ENCODE measurements around the gene VASH1. TPM values are rescaled to one million over a fixed set of nuclear protein-coding genes. Genes with fewer than 3 reads are reported as not detected.

Gene VASH1
- polyA plus RNA-seq, 1 donor, result 16.4 TPM

GRCh38 chr14:76812093-76812421 is 50.8 kb downstream of the VASH1 start:
- Histone ChIP-seq H3K4me1 (ENCODE audit: control insufficient read depth, insufficient read depth, low read length) (peaks cover 6% of the 10 kb centered on the region), H3K27ac (ENCODE audit: low read length) (peak overlapping the region; percentile 68), H3K27me3 (ENCODE audit: control insufficient read depth, insufficient read depth, low read length) (no peaks in the 10 kb centered on the region), H3K4me3 (ENCODE audit: low read length) (peak overlapping the region; percentile 89), H3K9me3 (ENCODE audit: control insufficient read depth, low read depth, low read length) (no peaks in the 10 kb centered on the region), H3K36me3 (ENCODE audit: control insufficient read depth, insufficient read depth, low read length) (peaks cover 25% of the 10 kb centered on the region)
- 0% methylated on average over 1 of the region's 20 CpGs for WGBS (ENCODE audit: insufficient coverage, low lambda C conversion rate)
- no peak for DNase-seq

GRCh38 chr14:76812422-76813383 is 51.4 kb downstream of the VASH1 start, which contains the start of gene ANGEL1:
TSS of gene ANGEL1 (minus strand) at chr14:76812882. CDS start at chr14:76812827, 55 bp downstream.
- H3K4me1 ChIP-seq (ENCODE audit: control insufficient read depth, insufficient read depth, low read length), result peaks cover 6% of the 10 kb centered on the region
- peak within 1 kb of the TSS; percentile 68 for H3K27ac ChIP-seq (ENCODE audit: low read length)
- WGBS (ENCODE audit: insufficient coverage, low lambda C conversion rate), result 100% methylated on average over 1 of the region's 69 CpGs
- H3K9me3 ChIP-seq (ENCODE audit: control insufficient read depth, low read depth, low read length), result no peaks in the 10 kb centered on the region
- peak within 1 kb of the TSS; percentile 89 for H3K4me3 ChIP-seq (ENCODE audit: low read length)
- no peaks in the 10 kb centered on the region for H3K27me3 ChIP-seq (ENCODE audit: control insufficient read depth, insufficient read depth, low read length)
- peaks cover 19% of the 10 kb centered on the region for H3K36me3 ChIP-seq (ENCODE audit: control insufficient read depth, insufficient read depth, low read length)
- peak; percentile 94 to 96 for DNase-seq

- Histone ChIP-seq H3K27ac (ENCODE audit: low read length) (no peak overlapping the region), H3K9me3 (ENCODE audit: control insufficient read depth, low read depth, low read length) (no peaks in the 10 kb centered on the region), H3K4me1 (ENCODE audit: control insufficient read depth, insufficient read depth, low read length) (peaks cover 6% of the 10 kb centered on the region), H3K36me3 (ENCODE audit: control insufficient read depth, insufficient read depth, low read length) (no peaks in the 10 kb centered on the region), H3K4me3 (ENCODE audit: low read length) (no peak overlapping the region), H3K27me3 (ENCODE audit: control insufficient read depth, insufficient read depth, low read length) (no peaks in the 10 kb centered on the region)
- no CpG with 5 or more reads among the region's 7 CpGs for WGBS (ENCODE audit: insufficient coverage, low lambda C conversion rate)
- no peak for DNase-seq
These were observed 53.7 kb downstream of the VASH1 start for GRCh38 chr14:76814726-76815645.

DNA sequence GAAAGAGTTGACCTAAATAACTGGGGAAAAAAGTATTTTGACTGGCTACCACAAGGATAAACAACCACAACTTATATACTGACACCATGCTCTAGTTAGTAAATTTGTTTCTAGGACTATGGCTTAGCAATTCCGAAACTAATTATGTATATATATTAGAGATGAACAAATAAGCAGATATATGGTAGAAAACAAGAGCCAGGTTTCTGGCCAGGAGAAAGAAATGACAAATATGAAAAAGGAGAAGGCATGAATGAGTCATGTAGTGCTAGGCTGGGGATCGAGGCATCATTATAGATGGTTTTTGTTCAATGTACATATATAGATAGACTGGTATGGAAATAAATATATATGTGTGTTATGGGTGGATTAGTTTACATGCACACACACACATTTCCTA is 59.4 kb downstream of the VASH1 start:
- peaks cover 2% of the 10 kb centered on the region for H3K27me3 ChIP-seq (ENCODE audit: control insufficient read depth, insufficient read depth, low read length)
- H3K36me3 ChIP-seq (ENCODE audit: control insufficient read depth, insufficient read depth, low read length), result no peaks in the 10 kb centered on the region
- 100% methylated on average over 1 of the region's 2 CpGs for WGBS (ENCODE audit: insufficient coverage, low lambda C conversion rate)
- H3K4me1 ChIP-seq (ENCODE audit: control insufficient read depth, insufficient read depth, low read length), result no peaks in the 10 kb centered on the region
- H3K9me3 ChIP-seq (ENCODE audit: control insufficient read depth, low read depth, low read length), result no peaks in the 10 kb centered on the region
- no peak overlapping the region for H3K27ac ChIP-seq (ENCODE audit: low read length)
- no peak for DNase-seq
- H3K4me3 ChIP-seq (ENCODE audit: low read length), result no peak overlapping the region

DNA sequence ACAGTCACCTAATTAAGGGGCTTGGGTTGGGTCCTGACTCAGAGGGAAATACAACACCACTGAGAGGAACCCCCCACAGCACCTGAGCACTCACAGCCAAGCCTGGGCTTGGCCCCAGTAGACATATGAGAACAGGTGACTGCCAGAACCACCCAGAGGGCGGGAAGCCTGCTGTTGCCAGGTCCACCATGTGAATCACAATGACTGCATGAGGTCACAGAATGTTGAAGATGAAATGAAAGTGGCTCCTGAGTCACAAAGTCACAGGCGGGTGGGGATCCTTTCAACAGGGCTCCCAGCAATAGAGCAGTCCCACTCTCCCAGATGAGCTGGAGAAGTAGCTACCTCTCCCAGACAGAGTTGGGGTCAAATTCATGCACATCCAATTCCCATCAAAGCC is 64.9 kb downstream of the VASH1 start, which contains the start of gene LRRC74A:
Gene LRRC74A, plus strand, starts transcription at position 287 of the 400 bp plus-strand sequence. CDS start 290 bp downstream, outside the sequence.
- no peaks in the 10 kb centered on the region for H3K9me3 ChIP-seq (ENCODE audit: control insufficient read depth, low read depth, low read length)
- no peak for DNase-seq
- H3K4me1 ChIP-seq (ENCODE audit: control insufficient read depth, insufficient read depth, low read length), result no peaks in the 10 kb centered on the region
- WGBS (ENCODE audit: insufficient coverage, low lambda C conversion rate), result no CpG with 5 or more reads among the region's 2 CpGs
- no peaks in the 10 kb centered on the region for H3K36me3 ChIP-seq (ENCODE audit: control insufficient read depth, insufficient read depth, low read length)
- H3K4me3 ChIP-seq (ENCODE audit: low read length), result no peak within 1 kb of the TSS
- no peaks in the 10 kb centered on the region for H3K27me3 ChIP-seq (ENCODE audit: control insufficient read depth, insufficient read depth, low read length)
- no peak within 1 kb of the TSS for H3K27ac ChIP-seq (ENCODE audit: low read length)

DNA sequence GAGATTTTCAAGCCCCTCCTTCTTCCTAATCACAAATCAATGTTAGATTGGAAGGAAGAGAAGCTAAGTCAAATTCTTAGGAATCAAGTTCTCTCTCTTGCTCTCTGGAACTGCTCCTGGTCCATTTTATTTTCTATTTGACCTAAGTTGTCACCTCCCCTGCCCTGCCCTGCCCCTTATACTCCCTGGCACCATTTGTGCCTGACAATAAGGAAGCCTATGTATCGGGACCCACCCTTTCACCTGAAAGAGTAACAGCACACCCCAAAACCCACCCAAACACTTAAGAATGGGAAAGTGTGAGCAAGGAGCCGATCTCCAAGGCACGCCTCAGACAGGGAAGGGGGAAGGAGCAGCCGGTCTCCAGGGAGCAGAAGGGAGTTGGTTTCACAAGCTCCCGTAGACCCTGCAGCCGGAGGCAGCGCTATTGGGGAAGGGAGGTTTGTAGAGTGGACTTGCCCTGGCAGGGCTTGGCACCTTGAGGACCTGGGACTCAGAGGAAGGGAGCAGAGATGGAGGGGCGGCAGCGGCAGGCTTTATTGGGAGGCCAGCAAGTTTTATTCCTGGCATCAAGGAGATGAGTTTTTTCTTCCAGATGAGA is 66.5 kb downstream of the VASH1 start:
- WGBS (ENCODE audit: insufficient coverage, low lambda C conversion rate), result 71% methylated on average over 1 of the region's 9 CpGs
- no peak for DNase-seq
- peaks cover 3% of the 10 kb centered on the region for H3K4me1 ChIP-seq (ENCODE audit: control insufficient read depth, insufficient read depth, low read length)
- H3K9me3 ChIP-seq (ENCODE audit: control insufficient read depth, low read depth, low read length), result no peaks in the 10 kb centered on the region
- no peaks in the 10 kb centered on the region for H3K27me3 ChIP-seq (ENCODE audit: control insufficient read depth, insufficient read depth, low read length)
- no peak overlapping the region for H3K4me3 ChIP-seq (ENCODE audit: low read length)
- no peaks in the 10 kb centered on the region for H3K36me3 ChIP-seq (ENCODE audit: control insufficient read depth, insufficient read depth, low read length)
- H3K27ac ChIP-seq (ENCODE audit: low read length), result no peak overlapping the region

- no peak overlapping the region for H3K4me3 ChIP-seq (ENCODE audit: low read length)
- H3K27ac ChIP-seq (ENCODE audit: low read length), result no peak overlapping the region
- H3K4me1 ChIP-seq (ENCODE audit: control insufficient read depth, insufficient read depth, low read length), result peaks cover 3% of the 10 kb centered on the region
- H3K36me3 ChIP-seq (ENCODE audit: control insufficient read depth, insufficient read depth, low read length), result no peaks in the 10 kb centered on the region
- H3K9me3 ChIP-seq (ENCODE audit: control insufficient read depth, low read depth, low read length), result no peaks in the 10 kb centered on the region
- no peak for DNase-seq
- no peaks in the 10 kb centered on the region for H3K27me3 ChIP-seq (ENCODE audit: control insufficient read depth, insufficient read depth, low read length)
- WGBS (ENCODE audit: insufficient coverage, low lambda C conversion rate), result 100% methylated on average over 1 of the region's 17 CpGs
These were observed 67.2 kb downstream of the VASH1 start for GRCh38 chr14:76828339-76829012.

GRCh38 chr14:76829013-76829365 is 67.7 kb downstream of the VASH1 start:
- no peak for DNase-seq
- Histone ChIP-seq H3K27ac (ENCODE audit: low read length) (no peak overlapping the region), H3K4me3 (ENCODE audit: low read length) (no peak overlapping the region), H3K4me1 (ENCODE audit: control insufficient read depth, insufficient read depth, low read length) (peaks cover 3% of the 10 kb centered on the region), H3K9me3 (ENCODE audit: control insufficient read depth, low read depth, low read length) (no peaks in the 10 kb centered on the region), H3K36me3 (ENCODE audit: control insufficient read depth, insufficient read depth, low read length) (no peaks in the 10 kb centered on the region), H3K27me3 (ENCODE audit: control insufficient read depth, insufficient read depth, low read length) (no peaks in the 10 kb centered on the region)
- WGBS (ENCODE audit: insufficient coverage, low lambda C conversion rate), result no CpG with 5 or more reads among the region's 3 CpGs

- Histone ChIP-seq H3K27ac (ENCODE audit: low read length) (peak overlapping the region; percentile 12), H3K27me3 (ENCODE audit: control insufficient read depth, insufficient read depth, low read length) (no peaks in the 10 kb centered on the region), H3K36me3 (ENCODE audit: control insufficient read depth, insufficient read depth, low read length) (no peaks in the 10 kb centered on the region), H3K9me3 (ENCODE audit: control insufficient read depth, low read depth, low read length) (no peaks in the 10 kb centered on the region), H3K4me3 (ENCODE audit: low read length) (no peak overlapping the region), H3K4me1 (ENCODE audit: control insufficient read depth, insufficient read depth, low read length) (peaks cover 8% of the 10 kb centered on the region)
- no CpG with 5 or more reads among the region's 7 CpGs for WGBS (ENCODE audit: insufficient coverage, low lambda C conversion rate)
- peak; percentile 20 to 55 for DNase-seq
These were observed 68.6 kb downstream of the VASH1 start for GRCh38 chr14:76829650-76830421.

All from large intestine (tissue), 3 donors.